Aortic smooth muscle cell (primary cell): ENCODE data around the gene PDE3B. TPM values are rescaled to one million over a fixed set of nuclear protein-coding genes. Genes with fewer than 3 reads are reported as not detected.

Experiments used
- total RNA-seq: library from RNA; depleted of rRNA; stranded (reverse); fragments of >200 nt; gene quantifications from 2 replicates; pipeline ENCODE4 v1.2.3, GENCODE V29; 2014

Gene PDE3B
- total RNA-seq: 2.4 and 3.3 TPM in 2 replicates

GRCh38 chr11:14643697-14644225 is at the start of gene PDE3B:
PDE3B (plus strand) TSS chr11:14643804; CDS start chr11:14644076, 272 bp downstream.

GRCh38 chr11:14892036-14892556 is 248.5 kb downstream of the PDE3B start, which contains the start of gene CYP2R1:
CYP2R1 (minus strand) TSS chr11:14892231; CDS start chr11:14892205, 26 bp downstream.

Other genes starting within 250 kb of the PDE3B start
- 263 and 280 TPM in 2 replicates for gene COPB1, start 144.0 kb upstream of the PDE3B start, total RNA-seq
- 139 and 151 TPM in 2 replicates for gene PSMA1, start 123.4 kb upstream of the PDE3B start, total RNA-seq
- gene CYP2R1, start 248.4 kb downstream of the PDE3B start, total RNA-seq: 6.8 and 7.9 TPM in 2 replicates